Measurements from ENCODE around the gene LYL1.

The LYL1 gene

GRCh38 chr19:13146763-13147563 is 44.3 kb upstream of the LYL1 start:
- no peaks in the 10 kb centered on the region for H3K27me3 ChIP-seq (ENCODE audit: control insufficient read depth, low read length)
- peaks cover 22% of the 10 kb centered on the region for H3K79me2 ChIP-seq (ENCODE audit: control insufficient read depth, low read length)
- H3K36me3 ChIP-seq (ENCODE audit: control insufficient read depth, low read length) = peaks cover 11% of the 10 kb centered on the region
- peaks cover 3% of the 10 kb centered on the region; the same call in 1 of the 2 replicates for H3F3A ChIP-seq (ENCODE audit: control insufficient read depth, insufficient read depth)
- H4K20me1 ChIP-seq (ENCODE audit: control insufficient read depth, insufficient read depth, low read depth, low read length) = no peaks in the 10 kb centered on the region
- TF ChIP-seq CTCF (IDR thresholded peaks at IDR 0.05; ENCODE audit: low read depth, low read length, poor library complexity, severe bottlenecking) (no peak), EZH2phosphoT487 (IDR thresholded peaks at IDR 0.05; ENCODE audit: borderline replicate concordance, low read length) (no peak)
- H3K4me3 ChIP-seq (ENCODE audit: low read length) = no peak overlapping the region
- H3K9me3 ChIP-seq (ENCODE audit: control insufficient read depth, insufficient read depth, low read length) = no peaks in the 10 kb centered on the region
- no peak overlapping the region for H3K27ac ChIP-seq (ENCODE audit: low read depth, low read length)
- no peak overlapping the region for H3K4me2 ChIP-seq (ENCODE audit: low read length)
- peaks cover 22% of the 10 kb centered on the region for H3K4me1 ChIP-seq (ENCODE audit: control insufficient read depth, low read length)
- H3K9me2 ChIP-seq (replicated peaks; ENCODE audit: control insufficient read depth, low read length) = no peaks in the 10 kb centered on the region

GRCh38 chr19:13139633-13140311 is 37.1 kb upstream of the LYL1 start:
- Histone ChIP-seq H3K9me3 (ENCODE audit: control insufficient read depth, insufficient read depth, low read length) (no peaks in the 10 kb centered on the region), H4K20me1 (ENCODE audit: control insufficient read depth, insufficient read depth, low read depth, low read length) (no peaks in the 10 kb centered on the region), H3F3A (ENCODE audit: control insufficient read depth, insufficient read depth) (no peaks in the 10 kb centered on the region; the same call in 1 of the 2 replicates), H3K27ac (ENCODE audit: low read depth, low read length) (no peak overlapping the region), H3K36me3 (ENCODE audit: control insufficient read depth, low read length) (peaks cover 41% of the 10 kb centered on the region), H3K79me2 (ENCODE audit: control insufficient read depth, low read length) (peaks cover 4% of the 10 kb centered on the region; the same call in 1 of the 2 replicates), H3K9me2 (replicated peaks; ENCODE audit: control insufficient read depth, low read length) (no peaks in the 10 kb centered on the region), H3K4me1 (ENCODE audit: control insufficient read depth, low read length) (no peaks in the 10 kb centered on the region), H3K27me3 (ENCODE audit: control insufficient read depth, low read length) (no peaks in the 10 kb centered on the region), H3K4me3 (ENCODE audit: low read length) (no peak overlapping the region), H3K4me2 (ENCODE audit: low read length) (no peak overlapping the region)
- TF ChIP-seq EZH2phosphoT487 (IDR thresholded peaks at IDR 0.05; ENCODE audit: borderline replicate concordance, low read length) (no peak), CTCF (IDR thresholded peaks at IDR 0.05; ENCODE audit: low read depth, low read length, poor library complexity, severe bottlenecking) (no peak)

GRCh38 chr19:13138916-13139198 is 36.2 kb upstream of the LYL1 start:
- H3K27ac ChIP-seq (ENCODE audit: low read depth, low read length) = no peak overlapping the region
- no peaks in the 10 kb centered on the region for H4K20me1 ChIP-seq (ENCODE audit: control insufficient read depth, insufficient read depth, low read depth, low read length)
- H3K4me1 ChIP-seq (ENCODE audit: control insufficient read depth, low read length) = no peaks in the 10 kb centered on the region
- H3K9me2 ChIP-seq (replicated peaks; ENCODE audit: control insufficient read depth, low read length) = no peaks in the 10 kb centered on the region
- H3K27me3 ChIP-seq (ENCODE audit: control insufficient read depth, low read length) = no peaks in the 10 kb centered on the region
- H3K4me2 ChIP-seq (ENCODE audit: low read length) = no peak overlapping the region
- H3K9me3 ChIP-seq (ENCODE audit: control insufficient read depth, insufficient read depth, low read length) = no peaks in the 10 kb centered on the region
- H3K4me3 ChIP-seq (ENCODE audit: low read length) = no peak overlapping the region
- peaks cover 46% of the 10 kb centered on the region for H3K36me3 ChIP-seq (ENCODE audit: control insufficient read depth, low read length)
- TF ChIP-seq EZH2phosphoT487 (IDR thresholded peaks at IDR 0.05; ENCODE audit: borderline replicate concordance, low read length) (no peak), CTCF (IDR thresholded peaks at IDR 0.05; ENCODE audit: low read depth, low read length, poor library complexity, severe bottlenecking) (no peak)
- peaks cover 13% of the 10 kb centered on the region for H3K79me2 ChIP-seq (ENCODE audit: control insufficient read depth, low read length)
- H3F3A ChIP-seq (ENCODE audit: control insufficient read depth, insufficient read depth) = no peaks in the 10 kb centered on the region; the same call in 1 of the 2 replicates

Measured in DOHH2 (cell line).